ENCODE data around the gene COL20A1. TPM values are rescaled to one million over a fixed set of nuclear protein-coding genes. Genes with fewer than 3 reads are reported as not detected.
"Not testable (repeated sequence)": the region's sequence is repeated elsewhere in the genome, so short reads cannot be mapped to it uniquely, and the experiment has no call there.

COL20A1 gene
- total RNA-seq, 4 donors from 2014 or later, result not detected

DNA sequence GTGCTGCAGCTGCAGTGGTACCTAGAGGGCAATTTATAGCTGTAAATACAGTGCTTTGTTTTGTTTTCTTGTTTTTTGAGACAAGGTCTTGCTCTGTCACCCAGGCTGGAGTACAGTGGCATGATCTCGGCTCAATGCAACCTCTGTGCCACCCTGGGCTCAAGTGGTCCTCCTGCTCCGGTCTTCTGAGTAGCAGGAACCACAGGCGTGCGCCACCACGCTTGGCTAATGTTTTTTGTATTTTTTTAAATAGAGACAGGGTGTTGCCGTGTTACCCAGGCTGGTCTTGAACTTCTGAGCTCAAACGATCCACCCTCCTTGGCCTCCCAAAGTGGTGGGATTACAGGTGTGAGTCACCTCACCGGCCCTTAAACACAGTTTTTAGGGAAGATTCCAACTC lies 41.4 kb downstream of the COL20A1 start:
- H3K4me3 ChIP-seq (ENCODE audit: low read depth, poor library complexity, severe bottlenecking), result no peak overlapping the region
- whole genome bisulfite sequencing, 2 donors, result 72 to 76% methylated on average over 8 of the region's 8 CpGs
- intact Hi-C loops (cut with DNase I; ENCODE audit: low total_unique reads), result no loop called here
- TF ChIP-seq, protein P1, sequence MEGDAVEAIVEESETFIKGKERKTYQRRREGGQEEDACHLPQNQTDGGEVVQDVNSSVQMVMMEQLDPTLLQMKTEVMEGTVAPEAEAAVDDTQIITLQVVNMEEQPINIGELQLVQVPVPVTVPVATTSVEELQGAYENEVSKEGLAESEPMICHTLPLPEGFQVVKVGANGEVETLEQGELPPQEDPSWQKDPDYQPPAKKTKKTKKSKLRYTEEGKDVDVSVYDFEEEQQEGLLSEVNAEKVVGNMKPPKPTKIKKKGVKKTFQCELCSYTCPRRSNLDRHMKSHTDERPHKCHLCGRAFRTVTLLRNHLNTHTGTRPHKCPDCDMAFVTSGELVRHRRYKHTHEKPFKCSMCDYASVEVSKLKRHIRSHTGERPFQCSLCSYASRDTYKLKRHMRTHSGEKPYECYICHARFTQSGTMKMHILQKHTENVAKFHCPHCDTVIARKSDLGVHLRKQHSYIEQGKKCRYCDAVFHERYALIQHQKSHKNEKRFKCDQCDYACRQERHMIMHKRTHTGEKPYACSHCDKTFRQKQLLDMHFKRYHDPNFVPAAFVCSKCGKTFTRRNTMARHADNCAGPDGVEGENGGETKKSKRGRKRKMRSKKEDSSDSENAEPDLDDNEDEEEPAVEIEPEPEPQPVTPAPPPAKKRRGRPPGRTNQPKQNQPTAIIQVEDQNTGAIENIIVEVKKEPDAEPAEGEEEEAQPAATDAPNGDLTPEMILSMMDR (IDR thresholded peaks at IDR 0.05), result no peak
- no peak for TF ChIP-seq POLR2A (IDR thresholded peaks at IDR 0.05)
- DNase-seq (ENCODE audit: low spot score in 2 of 2), result no peak

DNA sequence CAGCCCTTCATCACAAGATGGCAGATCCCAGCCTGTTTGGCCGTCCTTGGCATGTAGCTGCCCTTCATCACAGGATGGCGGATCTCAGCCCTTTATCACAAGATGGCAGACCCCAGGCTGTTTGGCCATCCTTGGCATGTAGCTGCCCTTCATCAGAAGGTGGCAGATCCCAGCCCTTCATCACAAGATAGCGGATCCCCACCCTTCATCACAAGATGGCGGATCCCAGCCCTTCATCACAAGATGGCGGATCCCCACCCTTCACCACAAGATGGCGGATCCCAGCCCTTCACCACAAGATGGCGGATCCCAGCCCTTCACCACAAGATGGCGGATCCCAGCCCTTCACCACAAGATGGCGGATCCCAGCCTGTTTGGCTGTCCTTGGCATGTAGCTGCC lies 42.1 kb downstream of the COL20A1 start:
- DNase-seq (ENCODE audit: low spot score in 2 of 2); H3K4me3 ChIP-seq (ENCODE audit: low read depth, poor library complexity, severe bottlenecking); intact Hi-C loops (cut with DNase I; ENCODE audit: low total_unique reads): not testable (repeated sequence)
- 91 to 97% methylated on average over 7 to 9 of the region's 9 CpGs for WGBS, 2 donors

DNA sequence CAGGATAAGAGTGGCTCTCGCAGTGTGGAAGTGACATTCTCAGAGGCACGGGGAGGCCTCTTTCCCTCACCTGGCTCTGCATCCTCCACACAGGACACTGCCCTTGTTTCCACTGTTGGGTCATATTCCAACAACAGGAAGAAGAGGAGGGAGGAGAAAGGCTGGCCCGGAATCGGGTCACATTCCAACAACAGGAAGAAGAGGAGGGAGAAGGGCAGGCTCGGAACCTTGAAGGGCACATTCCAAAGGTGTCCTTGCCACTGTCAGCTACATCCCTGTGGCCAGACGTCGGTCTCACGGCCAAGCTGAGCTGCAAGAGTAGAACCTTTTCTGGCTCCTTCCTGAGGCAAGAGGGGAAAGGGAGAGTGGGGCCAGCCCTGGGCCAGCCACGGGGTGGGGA lies 42.7 kb downstream of the COL20A1 start:
- TF ChIP-seq, protein P1 (IDR thresholded peaks at IDR 0.05), result no peak
- no peak for TF ChIP-seq POLR2A (IDR thresholded peaks at IDR 0.05)
- DNase-seq (ENCODE audit: low spot score in 2 of 2), result no peak
- no peak overlapping the region for H3K4me3 ChIP-seq (ENCODE audit: low read depth, poor library complexity, severe bottlenecking)
- 53 to 61% methylated on average over 9 of the region's 9 CpGs for WGBS, 2 donors
- intact Hi-C loops (cut with DNase I; ENCODE audit: low total_unique reads), result no loop called here

DNA sequence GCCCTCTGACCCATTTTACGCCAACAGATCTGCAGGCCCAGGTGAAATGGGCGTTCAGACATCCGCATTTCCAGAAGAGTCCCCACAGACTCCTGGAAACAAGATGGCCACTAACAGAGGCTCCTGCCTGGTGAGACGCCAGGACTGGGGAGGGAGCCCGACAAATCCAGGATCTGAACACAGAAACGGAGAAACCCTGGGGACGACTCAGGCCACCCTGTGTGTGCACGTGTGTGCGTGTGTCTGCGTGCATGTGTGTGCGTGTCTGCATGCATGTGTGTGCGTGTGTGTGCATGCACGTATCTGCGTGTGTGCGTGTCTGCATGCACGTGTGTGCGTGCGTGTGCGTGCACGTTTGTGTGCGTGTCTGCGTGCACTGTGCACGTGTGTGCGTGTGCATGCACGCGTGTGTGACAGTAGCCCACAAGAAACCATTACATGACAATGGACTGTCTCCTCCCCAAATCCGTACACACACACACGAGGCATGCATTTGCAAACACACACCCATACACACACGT lies 43.3 kb downstream of the COL20A1 start:
- DNase-seq (ENCODE audit: low spot score in 2 of 2), result no peak
- TF ChIP-seq, protein P1 (IDR thresholded peaks at IDR 0.05), result no peak
- no peak for TF ChIP-seq POLR2A (IDR thresholded peaks at IDR 0.05)
- H3K4me3 ChIP-seq (ENCODE audit: low read depth, poor library complexity, severe bottlenecking), result no peak overlapping the region
- 88% methylated on average over 29 of the region's 29 CpGs for WGBS, 2 donors
- intact Hi-C loops (cut with DNase I; ENCODE audit: low total_unique reads), result no loop called here

DNA sequence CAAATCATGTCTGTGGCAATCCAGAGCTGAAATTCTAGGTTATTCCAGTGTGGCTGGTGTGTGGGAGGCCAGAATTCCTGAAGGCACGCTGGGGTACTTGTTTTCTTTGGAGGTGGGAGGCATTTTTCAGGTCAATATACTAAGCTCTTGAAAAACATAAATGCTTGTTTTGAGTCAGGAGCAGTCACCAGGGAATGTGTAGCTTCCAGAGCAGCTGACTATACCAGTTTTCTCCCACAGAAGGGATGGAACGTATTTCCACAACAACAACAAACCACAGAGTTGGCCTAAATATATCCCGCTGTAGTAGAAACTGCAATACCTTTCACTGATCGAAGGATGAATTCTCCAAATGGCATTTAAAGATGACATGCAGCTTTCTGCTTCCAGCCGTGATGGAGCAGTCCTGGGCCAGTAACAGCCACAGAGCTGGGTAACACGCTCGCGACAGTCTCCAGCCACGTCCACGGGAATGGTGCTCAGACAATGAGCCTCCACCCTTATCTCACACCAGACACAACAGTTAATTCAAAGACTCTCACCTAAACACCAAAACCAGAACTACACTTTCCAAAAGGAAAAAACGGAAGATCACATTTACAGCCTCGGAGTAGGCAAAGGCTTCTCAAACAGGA lies 44.9 kb downstream of the COL20A1 start:
- 67 to 68% methylated on average over 12 of the region's 12 CpGs for WGBS, 2 donors

DNA sequence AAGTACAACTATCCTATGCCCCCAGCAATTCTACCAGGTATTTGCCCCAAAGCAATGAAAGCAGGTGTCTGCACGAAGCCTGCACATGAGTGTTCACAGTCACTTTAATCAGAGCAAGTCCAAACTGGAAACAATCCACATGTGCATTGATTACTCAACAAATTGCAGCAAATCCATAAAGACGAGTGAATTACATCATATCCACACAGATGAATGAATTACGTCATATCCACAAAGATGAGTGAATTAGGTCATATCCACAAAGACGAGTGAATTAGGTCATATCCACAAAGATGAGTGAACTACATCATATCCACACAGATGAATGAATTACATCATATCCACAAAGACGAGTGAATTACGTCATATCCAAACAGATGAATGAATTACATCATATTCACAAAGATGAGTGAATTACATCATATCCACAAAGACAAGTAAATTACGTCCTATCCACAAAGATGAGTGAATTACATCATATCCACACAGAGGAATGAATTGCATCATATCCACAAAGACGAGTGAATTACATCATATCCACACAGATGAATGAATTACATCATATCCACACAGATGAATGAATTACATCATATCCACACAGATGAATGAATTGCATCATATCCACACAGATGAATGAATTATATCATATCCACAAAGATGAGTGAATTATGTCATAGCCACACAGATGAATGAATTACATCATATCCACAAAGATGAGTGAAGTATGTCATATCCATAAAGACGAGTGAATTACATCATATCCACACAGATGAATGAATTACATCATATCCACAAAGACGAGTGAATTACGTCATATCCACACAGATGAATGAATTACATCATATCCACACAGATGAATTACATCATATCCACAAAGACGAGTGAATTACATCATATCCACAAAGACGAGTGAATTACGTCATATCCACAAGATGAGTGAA lies 46.4 kb downstream of the COL20A1 start:
- DNase-seq (ENCODE audit: low spot score in 2 of 2); intact Hi-C loops (cut with DNase I; ENCODE audit: low total_unique reads); H3K4me3 ChIP-seq (ENCODE audit: low read depth, poor library complexity, severe bottlenecking): not testable (repeated sequence)
- 53 to 62% methylated on average over 14 of the region's 14 CpGs for WGBS, 2 donors

More for the DNA sequence above, 44.9 kb downstream of the COL20A1 start:
- H3K4me3 ChIP-seq (ENCODE audit: low read depth, poor library complexity, severe bottlenecking), result no peak overlapping the region
- DNase-seq (ENCODE audit: low spot score in 2 of 2), result no peak
- no peak for TF ChIP-seq POLR2A (IDR thresholded peaks at IDR 0.05)
- TF ChIP-seq, protein P1 (IDR thresholded peaks at IDR 0.05), result no peak
- intact Hi-C loops (cut with DNase I; ENCODE audit: low total_unique reads), result no loop called here

DNA sequence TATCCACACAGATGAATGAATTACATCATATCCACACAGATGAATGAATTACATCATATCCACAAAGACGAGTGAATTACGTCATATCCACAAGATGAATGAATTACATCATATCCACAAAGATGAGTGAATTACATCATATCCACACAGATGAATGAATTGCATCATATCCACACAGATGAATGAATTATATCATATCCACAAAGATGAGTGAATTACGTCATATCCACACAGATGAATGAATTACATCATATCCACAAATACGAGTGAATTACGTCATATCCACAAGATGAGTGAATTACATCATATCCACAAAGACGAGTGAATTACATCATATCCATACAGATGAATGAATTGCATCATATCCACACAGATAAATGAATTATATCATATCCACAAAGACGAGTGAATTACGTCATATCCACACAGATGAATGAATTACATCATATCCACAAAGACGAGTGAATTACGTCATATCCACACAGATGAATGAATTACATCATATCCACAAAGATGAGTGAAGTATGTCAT lies 47.2 kb downstream of the COL20A1 start:
- DNase-seq (ENCODE audit: low spot score in 2 of 2); H3K4me3 ChIP-seq (ENCODE audit: low read depth, poor library complexity, severe bottlenecking); intact Hi-C loops (cut with DNase I; ENCODE audit: low total_unique reads): not testable (repeated sequence)
- 67 to 72% methylated on average over 10 of the region's 10 CpGs for WGBS, 2 donors
